ENCODE measurements around the gene PARD3B. TPM values are rescaled to one million over a fixed set of nuclear protein-coding genes. Genes with fewer than 3 reads are reported as not detected.

PARD3B gene
- total RNA-seq, 1 donor from 2014 or later = 0.66 TPM

- no peak for DNase-seq
- no peaks in the 10 kb centered on the region for H3K4me1 Mint-ChIP-seq (ENCODE audit: low read depth, unreplicated experiment)
- no peaks in the 10 kb centered on the region for H3K27me3 Mint-ChIP-seq (ENCODE audit: unreplicated experiment)
- H3K4me3 Mint-ChIP-seq (ENCODE audit: unreplicated experiment) = no peak overlapping the region
- H3K27ac Mint-ChIP-seq (ENCODE audit: unreplicated experiment) = no peak overlapping the region
- TF ChIP-seq CTCF (IDR thresholded peaks at IDR 0.05; ENCODE audit: partially characterized antibody, unreplicated experiment) = no peak
- H3K36me3 Mint-ChIP-seq (ENCODE audit: unreplicated experiment) = no peaks in the 10 kb centered on the region
- no peaks in the 10 kb centered on the region for H3K9me3 Mint-ChIP-seq (ENCODE audit: unreplicated experiment)
Measured at GRCh38 chr2:205087862-205088261, 542.6 kb downstream of the PARD3B start.

GRCh38 chr2:205089958-205090357, 544.7 kb downstream of the PARD3B start:
- no peak for TF ChIP-seq CTCF (IDR thresholded peaks at IDR 0.05; ENCODE audit: partially characterized antibody, unreplicated experiment)
- Mint-ChIP-seq H3K9me3 (ENCODE audit: unreplicated experiment) (no peaks in the 10 kb centered on the region), H3K4me3 (ENCODE audit: unreplicated experiment) (no peak overlapping the region), H3K36me3 (ENCODE audit: unreplicated experiment) (no peaks in the 10 kb centered on the region), H3K4me1 (ENCODE audit: low read depth, unreplicated experiment) (no peaks in the 10 kb centered on the region), H3K27ac (ENCODE audit: unreplicated experiment) (no peak overlapping the region), H3K27me3 (ENCODE audit: unreplicated experiment) (no peaks in the 10 kb centered on the region)
- no peak for DNase-seq

- DNase-seq = no peak
- no peak for TF ChIP-seq CTCF (IDR thresholded peaks at IDR 0.05; ENCODE audit: partially characterized antibody, unreplicated experiment)
- Mint-ChIP-seq H3K27me3 (ENCODE audit: unreplicated experiment) (no peaks in the 10 kb centered on the region), H3K36me3 (ENCODE audit: unreplicated experiment) (no peaks in the 10 kb centered on the region), H3K27ac (ENCODE audit: unreplicated experiment) (no peak overlapping the region), H3K9me3 (ENCODE audit: unreplicated experiment) (no peaks in the 10 kb centered on the region), H3K4me3 (ENCODE audit: unreplicated experiment) (no peak overlapping the region), H3K4me1 (ENCODE audit: low read depth, unreplicated experiment) (no peaks in the 10 kb centered on the region)
Measured at GRCh38 chr2:205091411-205091810, 546.1 kb downstream of the PARD3B start.

- no peak for DNase-seq
- TF ChIP-seq CTCF (IDR thresholded peaks at IDR 0.05; ENCODE audit: partially characterized antibody, unreplicated experiment) = no peak
- no peak overlapping the region for H3K27ac Mint-ChIP-seq (ENCODE audit: unreplicated experiment)
- no peaks in the 10 kb centered on the region for H3K4me1 Mint-ChIP-seq (ENCODE audit: low read depth, unreplicated experiment)
- H3K9me3 Mint-ChIP-seq (ENCODE audit: unreplicated experiment) = no peaks in the 10 kb centered on the region
- H3K36me3 Mint-ChIP-seq (ENCODE audit: unreplicated experiment) = no peaks in the 10 kb centered on the region
- H3K27me3 Mint-ChIP-seq (ENCODE audit: unreplicated experiment) = no peaks in the 10 kb centered on the region
- no peak overlapping the region for H3K4me3 Mint-ChIP-seq (ENCODE audit: unreplicated experiment)
Measured at GRCh38 chr2:205094031-205094430, 548.8 kb downstream of the PARD3B start.

GRCh38 chr2:205103699-205104098, 558.4 kb downstream of the PARD3B start:
- DNase-seq = no peak
- H3K4me3 Mint-ChIP-seq (ENCODE audit: unreplicated experiment) = no peak overlapping the region
- no peak overlapping the region for H3K27ac Mint-ChIP-seq (ENCODE audit: unreplicated experiment)
- no peaks in the 10 kb centered on the region for H3K36me3 Mint-ChIP-seq (ENCODE audit: unreplicated experiment)
- no peak for TF ChIP-seq CTCF (IDR thresholded peaks at IDR 0.05; ENCODE audit: partially characterized antibody, unreplicated experiment)
- no peaks in the 10 kb centered on the region for H3K9me3 Mint-ChIP-seq (ENCODE audit: unreplicated experiment)
- H3K4me1 Mint-ChIP-seq (ENCODE audit: low read depth, unreplicated experiment) = no peaks in the 10 kb centered on the region
- no peaks in the 10 kb centered on the region for H3K27me3 Mint-ChIP-seq (ENCODE audit: unreplicated experiment)
